HG03469 (cell line): ENCODE results near the gene TBC1D30.
A peak's percentile ranks its signal among the peaks of the same experiment; 100 is the strongest.
"Not testable (repeated sequence)": the region's sequence is repeated elsewhere in the genome, so short reads cannot be mapped to it uniquely, and the experiment has no call there.

Experiments
- ATAC-seq: cut with Tn5 transposase; IDR thresholded peaks from one replicate; pipeline ENCODE4 v1.9.1; 2021; ENCODE audit warnings: mild to moderate bottlenecking, moderate library complexity, moderate number of reproducible peaks; ENCODE audit not compliant: unreplicated experiment

Gene TBC1D30

GRCh38 chr12:64824500-64825142, at the start of gene TBC1D30:
Gene TBC1D30 (plus strand): TSS chr12:64824647. CDS start chr12:64824880, 233 bp downstream.
- ATAC-seq: no peak

- ATAC-seq: not testable (repeated sequence)
These were observed 49.2 kb upstream of the TBC1D30 start for GRCh38 chr12:64775147-64775736.

GRCh38 chr12:64779354-64779974, 45.0 kb upstream of the TBC1D30 start:
- no peak for ATAC-seq

GRCh38 chr12:64780132-64780530, 44.3 kb upstream of the TBC1D30 start:
- ATAC-seq: no peak

- ATAC-seq: no peak
These were observed 43.7 kb upstream of the TBC1D30 start for GRCh38 chr12:64780531-64781279.

GRCh38 chr12:64781280-64782190, 42.9 kb upstream of the TBC1D30 start:
- ATAC-seq: no peak

- no peak for ATAC-seq
These were observed 42.1 kb upstream of the TBC1D30 start for GRCh38 chr12:64782191-64782876.

GRCh38 chr12:64785838-64786237, 38.6 kb upstream of the TBC1D30 start:
- no peak for ATAC-seq

GRCh38 chr12:64790166-64790565, 34.3 kb upstream of the TBC1D30 start:
- no peak for ATAC-seq

GRCh38 chr12:64791036-64791435, 33.4 kb upstream of the TBC1D30 start:
- no peak for ATAC-seq

- ATAC-seq: no peak
These were observed 32.3 kb upstream of the TBC1D30 start for GRCh38 chr12:64792128-64792527.

- ATAC-seq: no peak
These were observed 30.8 kb upstream of the TBC1D30 start for GRCh38 chr12:64793610-64794009.

GRCh38 chr12:64794305-64794704, 30.1 kb upstream of the TBC1D30 start:
- no peak for ATAC-seq

GRCh38 chr12:64796205-64796845, 28.1 kb upstream of the TBC1D30 start:
- peak; percentile 79 for ATAC-seq

GRCh38 chr12:64797156-64797555, 27.3 kb upstream of the TBC1D30 start:
- no peak for ATAC-seq

GRCh38 chr12:64798165-64798564, 26.3 kb upstream of the TBC1D30 start:
- no peak for ATAC-seq

- no peak for ATAC-seq
These were observed 23.8 kb upstream of the TBC1D30 start for GRCh38 chr12:64800640-64801039.

GRCh38 chr12:64801381-64801780, 23.1 kb upstream of the TBC1D30 start:
- ATAC-seq: no peak

- ATAC-seq: not testable (repeated sequence)
These were observed 22.2 kb upstream of the TBC1D30 start for GRCh38 chr12:64802180-64802775.
